ENCODE measurements around the gene MYRF. TPM values are rescaled to one million over a fixed set of nuclear protein-coding genes. Genes with fewer than 3 reads are reported as not detected.

MYRF gene
- total and polyA plus RNA-seq, 9 of the 15 experiments (the other 6 are each of a cell fraction or from before 2014, with no cell fraction given), result 2.3 to 25.8 (median 7.1) TPM

GRCh38 chr11:61834278-61835048 is 82.0 kb downstream of the MYRF start (continued):
- TF ChIP-seq MNT (conservative IDR thresholded peaks at IDR 0.05), result 0 out of 4 replicates have a peak, but pooled peaks of 1 of the 2 experiments have one; percentile 3
- no peak for TF ChIP-seq ZNF449 (CRISPR knock-in tag; IDR thresholded peaks at IDR 0.05)
- TF ChIP-seq ZNF121 (CRISPR knock-in tag; conservative IDR thresholded peaks at IDR 0.05), result no peak
- TF ChIP-seq ZNF140 (CRISPR knock-in tag; IDR thresholded peaks at IDR 0.05), result no peak
- TF ChIP-seq ZNF24 (IDR thresholded peaks at IDR 0.05), result no peak
- TF ChIP-seq RNF2 (IDR thresholded peaks at IDR 0.05), result peak; percentile 92
- TF ChIP-seq NFE2 (IDR thresholded peaks at IDR 0.05; ENCODE audit: low read depth), result no peak
- no peak for TF ChIP-seq SAP30 (IDR thresholded peaks at IDR 0.05; ENCODE audit: borderline replicate concordance, insufficient read depth, low read depth, low read length, poor library complexity, severe bottlenecking)
- no peak for TF ChIP-seq ZNF274 (IDR thresholded peaks at IDR 0.05; ENCODE audit: borderline replicate concordance, low read depth, low read length)
- TF ChIP-seq ZBTB40 (IDR thresholded peaks at IDR 0.05), result no peak; the same call in none of the 2 replicates
- TF ChIP-seq ZBTB40 (CRISPR knock-in tag; IDR thresholded peaks at IDR 0.05), result no peak
- no peak for TF ChIP-seq NKRF (IDR thresholded peaks at IDR 0.05; ENCODE audit: borderline replicate concordance)
- TF ChIP-seq EZH2 (IDR thresholded peaks at IDR 0.05; ENCODE audit: borderline replicate concordance, low read depth, low read length), result no peak

All from K562 (cell line).